KMS-11 (cell line): ENCODE data around the gene PTK6.

ENCODE experiments used
- H2AFZ ChIP-seq: fragments of 200-600 bp; sonication (generic); 2 replicates; pipeline ENCODE4 v1.6.1; 2016; ENCODE audit warnings: antibody characterized with exemption, mixed run types, low read depth
- H3K27ac ChIP-seq: fragments of 200-600 bp; sonication (generic); 2 replicates; pipeline ENCODE4 v1.6.1; 2016; ENCODE audit warnings: mild to moderate bottlenecking, mixed run types
- H3K27me3 ChIP-seq: fragments of 200-600 bp; sonication (generic); 2 replicates; pipeline ENCODE4 v1.6.1; 2017; ENCODE audit warnings: mild to moderate bottlenecking, low read depth, mixed run types, moderate library complexity; ENCODE audit not compliant: insufficient read depth
- H3K36me3 ChIP-seq: fragments of 200-600 bp; sonication (generic); 2 replicates; pipeline ENCODE4 v1.6.1; 2017; ENCODE audit warnings: mild to moderate bottlenecking, mixed run types; ENCODE audit not compliant: insufficient read depth
- H3K4me1 ChIP-seq: fragments of 200-600 bp; sonication (generic); 2 replicates; pipeline ENCODE4 v1.6.1; 2016; ENCODE audit warnings: mild to moderate bottlenecking, low read depth, mixed run types; ENCODE audit not compliant: poor library complexity, severe bottlenecking
- H3K4me2 ChIP-seq: fragments of 200-600 bp; sonication (generic); 2 replicates; pipeline ENCODE4 v1.7.0; 2016; ENCODE audit warnings: mild to moderate bottlenecking, mixed run types
- H3K4me3 ChIP-seq: fragments of 200-600 bp; sonication (generic); IDR thresholded peaks from 2 replicates; pipeline ENCODE4 v1.6.1; 2017; ENCODE audit warnings: low read depth, low read length, mixed read lengths; ENCODE audit not compliant: insufficient read depth
- H3K79me2 ChIP-seq: fragments of 200-600 bp; sonication (generic); 2 replicates; pipeline ENCODE4 v1.6.1; 2016; ENCODE audit warnings: low read depth, mixed run types; ENCODE audit not compliant: insufficient read depth
- H3K9ac ChIP-seq: fragments of 200-600 bp; sonication (generic); 2 replicates; pipeline ENCODE4 v1.6.1; 2016; ENCODE audit warnings: mild to moderate bottlenecking, mixed run types
- H4K20me1 ChIP-seq: fragments of 200-600 bp; sonication (generic); 2 replicates; pipeline ENCODE4 v1.6.1; 2016; ENCODE audit warnings: mild to moderate bottlenecking, mixed run types; ENCODE audit not compliant: insufficient read depth
- TF ChIP-seq, protein P1 (sequence below): fragments of 200-600 bp; sonication (generic); conservative IDR thresholded peaks from 2 replicates; pipeline ENCODE4 v1.6.1; 2017; ENCODE audit warnings: low read depth, mild to moderate bottlenecking, antibody characterized with exemption, low read length, moderate library complexity, mixed read lengths

Gene PTK6

DNA sequence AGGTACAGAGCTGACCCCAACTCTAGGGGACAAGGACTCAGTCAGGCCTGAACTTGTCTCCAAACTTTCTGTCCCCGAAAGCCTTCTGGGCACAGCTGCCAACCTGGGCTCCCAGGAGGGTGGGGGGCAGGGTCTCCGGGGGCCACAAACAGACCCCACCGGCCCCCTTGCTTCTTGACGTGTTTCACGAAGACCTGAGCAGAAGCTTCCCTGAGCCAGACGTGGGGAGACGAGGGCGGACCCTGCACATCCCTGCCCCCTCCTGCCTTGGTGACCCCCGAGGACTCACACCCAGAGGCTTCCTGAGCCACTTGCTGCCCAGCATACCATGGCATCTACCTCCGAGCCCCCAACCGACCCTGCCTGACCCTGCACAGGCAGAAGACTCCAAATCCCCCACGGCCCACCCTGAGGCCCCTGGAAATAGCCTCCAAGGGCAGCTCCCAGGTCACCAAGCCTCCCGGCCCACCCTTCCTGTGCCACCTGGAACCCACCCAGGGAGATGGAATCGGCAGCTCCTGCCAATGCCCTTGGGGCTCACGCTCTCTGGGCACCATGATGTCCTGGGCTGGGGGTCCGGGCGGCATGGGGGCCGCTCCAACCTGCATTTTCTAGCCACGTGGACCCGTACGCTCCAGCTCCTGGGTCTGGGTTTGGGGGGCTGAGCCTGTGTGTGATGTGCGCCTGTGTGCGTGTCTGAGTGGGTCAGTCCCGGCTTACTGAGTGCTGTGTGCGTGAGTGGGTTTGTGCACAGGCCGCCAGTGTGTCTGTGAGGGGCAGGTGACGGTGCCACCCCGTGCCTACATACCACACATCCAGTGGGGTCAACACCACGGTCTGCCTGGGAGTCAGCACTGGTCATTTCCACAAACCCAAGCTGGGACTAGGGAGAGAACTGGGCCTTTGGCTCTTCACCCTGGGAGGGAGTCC lies 2.5 kb upstream of the PTK6 start:
- H3K27me3 ChIP-seq: peaks cover 53% of the 10 kb centered on the region
- H3K36me3 ChIP-seq: no peaks in the 10 kb centered on the region
- H3K4me2 ChIP-seq: no peak overlapping the region
- H3K27ac ChIP-seq: no peak overlapping the region
- no peaks in the 10 kb centered on the region for H3K79me2 ChIP-seq
- no peak overlapping the region for H2AFZ ChIP-seq
- no peak overlapping the region for H3K4me3 ChIP-seq
- H3K4me1 ChIP-seq: peaks cover 10% of the 10 kb centered on the region
- H4K20me1 ChIP-seq: no peaks in the 10 kb centered on the region
- no peak overlapping the region for H3K9ac ChIP-seq
- TF ChIP-seq, protein P1, sequence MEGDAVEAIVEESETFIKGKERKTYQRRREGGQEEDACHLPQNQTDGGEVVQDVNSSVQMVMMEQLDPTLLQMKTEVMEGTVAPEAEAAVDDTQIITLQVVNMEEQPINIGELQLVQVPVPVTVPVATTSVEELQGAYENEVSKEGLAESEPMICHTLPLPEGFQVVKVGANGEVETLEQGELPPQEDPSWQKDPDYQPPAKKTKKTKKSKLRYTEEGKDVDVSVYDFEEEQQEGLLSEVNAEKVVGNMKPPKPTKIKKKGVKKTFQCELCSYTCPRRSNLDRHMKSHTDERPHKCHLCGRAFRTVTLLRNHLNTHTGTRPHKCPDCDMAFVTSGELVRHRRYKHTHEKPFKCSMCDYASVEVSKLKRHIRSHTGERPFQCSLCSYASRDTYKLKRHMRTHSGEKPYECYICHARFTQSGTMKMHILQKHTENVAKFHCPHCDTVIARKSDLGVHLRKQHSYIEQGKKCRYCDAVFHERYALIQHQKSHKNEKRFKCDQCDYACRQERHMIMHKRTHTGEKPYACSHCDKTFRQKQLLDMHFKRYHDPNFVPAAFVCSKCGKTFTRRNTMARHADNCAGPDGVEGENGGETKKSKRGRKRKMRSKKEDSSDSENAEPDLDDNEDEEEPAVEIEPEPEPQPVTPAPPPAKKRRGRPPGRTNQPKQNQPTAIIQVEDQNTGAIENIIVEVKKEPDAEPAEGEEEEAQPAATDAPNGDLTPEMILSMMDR: no peak

DNA sequence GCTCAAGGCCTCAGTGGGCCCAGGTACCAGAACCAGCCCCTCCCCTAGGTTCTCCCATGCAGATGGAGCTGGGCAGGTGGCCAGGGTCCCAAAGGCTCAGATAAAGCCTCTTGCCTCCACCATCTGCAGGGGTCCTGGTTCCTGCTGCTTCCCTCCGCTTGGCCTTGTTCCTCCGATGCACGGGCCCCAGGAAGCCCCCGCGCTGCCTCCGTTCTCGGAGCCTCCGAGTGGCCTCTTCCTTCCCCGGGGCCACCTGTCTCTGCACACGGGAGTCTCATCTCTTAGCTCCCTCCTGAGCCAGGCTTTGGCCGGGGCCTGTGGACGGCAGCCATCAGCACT lies 1.9 kb upstream of the PTK6 start:
- no peaks in the 10 kb centered on the region for H3K36me3 ChIP-seq
- peaks cover 53% of the 10 kb centered on the region for H3K27me3 ChIP-seq
- no peaks in the 10 kb centered on the region for H4K20me1 ChIP-seq
- H3K9ac ChIP-seq: no peak overlapping the region
- no peak overlapping the region for H2AFZ ChIP-seq
- no peak overlapping the region for H3K4me2 ChIP-seq
- no peak overlapping the region for H3K4me3 ChIP-seq
- no peak overlapping the region for H3K27ac ChIP-seq
- TF ChIP-seq, protein P1: no peak
- H3K79me2 ChIP-seq: no peaks in the 10 kb centered on the region
- peaks cover 10% of the 10 kb centered on the region for H3K4me1 ChIP-seq

- no peak overlapping the region; the same call in 1 of the 2 replicates for H3K9ac ChIP-seq
- H3K27ac ChIP-seq: no peak overlapping the region
- no peak overlapping the region for H3K4me3 ChIP-seq
- H3K27me3 ChIP-seq: peaks cover 53% of the 10 kb centered on the region
- peak overlapping the region; percentile 17; the same call in 1 of the 2 replicates for H3K4me2 ChIP-seq
- TF ChIP-seq, protein P1: peak; percentile 30
- no peaks in the 10 kb centered on the region for H4K20me1 ChIP-seq
- no peaks in the 10 kb centered on the region for H3K36me3 ChIP-seq
- peak overlapping the region; percentile 93; the same call in 1 of the 2 replicates for H2AFZ ChIP-seq
- H3K4me1 ChIP-seq: peaks cover 10% of the 10 kb centered on the region
- H3K79me2 ChIP-seq: no peaks in the 10 kb centered on the region
Observed at GRCh38 chr20:63538204-63539091, 1.3 kb upstream of the PTK6 start.

DNA sequence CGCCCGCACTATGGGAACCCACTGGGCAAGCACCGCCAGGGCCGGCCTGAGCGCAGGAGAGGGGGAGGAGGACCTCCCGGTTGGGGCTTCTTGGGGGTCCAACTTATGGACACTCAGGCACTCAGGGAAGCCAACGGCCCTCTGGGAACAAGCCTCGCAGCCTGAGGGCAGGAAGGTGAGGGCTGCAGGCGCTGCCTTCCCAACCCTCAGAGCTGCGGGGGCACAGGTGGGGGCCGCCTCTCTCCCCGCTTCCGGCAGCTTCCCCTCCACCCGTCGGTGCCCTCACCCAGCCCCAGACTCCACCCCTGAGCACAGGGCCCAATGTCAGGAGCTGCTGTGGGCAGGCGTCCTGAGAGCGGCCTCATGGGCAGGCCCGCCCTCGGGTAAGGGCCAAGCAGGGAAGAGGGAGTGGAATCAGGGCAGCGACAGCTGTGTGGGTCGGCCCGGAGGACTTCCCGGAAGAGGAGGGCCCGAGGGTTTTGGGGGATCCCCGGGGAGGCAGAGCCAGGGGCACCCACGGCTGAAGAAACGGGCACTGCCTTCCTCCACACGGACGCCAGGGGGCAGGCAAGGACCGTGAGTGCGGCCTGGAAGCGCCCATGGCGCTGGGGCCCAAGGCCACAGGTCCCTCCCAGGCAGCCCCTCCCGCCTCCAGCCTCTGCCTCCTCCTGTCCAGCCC lies 488 bp upstream of the PTK6 start:
- Histone ChIP-seq H3K79me2 (no peaks in the 10 kb centered on the region), H3K27ac (no peak overlapping the region), H2AFZ (peak overlapping the region; percentile 93), H3K9ac (no peak overlapping the region; the same call in 1 of the 2 replicates), H4K20me1 (no peaks in the 10 kb centered on the region), H3K4me1 (peaks cover 10% of the 10 kb centered on the region), H3K4me3 (no peak overlapping the region), H3K4me2 (peak overlapping the region; percentile 62), H3K36me3 (no peaks in the 10 kb centered on the region), H3K27me3 (peaks cover 53% of the 10 kb centered on the region)
- TF ChIP-seq, protein P1: peak; percentile 82
